ENCODE results near the gene TAOK1. TPM values are rescaled to one million over a fixed set of nuclear protein-coding genes. Genes with fewer than 3 reads are reported as not detected.

TAOK1 gene
- total RNA-seq, 1 experiment from 2014 or later: 87.7 TPM

GRCh38 chr17:29420128-29420527 lies 30.0 kb downstream of the TAOK1 start:
- intact Hi-C loops (cut with micrococcal nuclease; ENCODE audit: unreplicated experiment): no loop called here
- no peaks in the 10 kb centered on the region for H3K36me3 ChIP-seq (ENCODE audit: control insufficient read depth, insufficient read depth, low read length)

DNA sequence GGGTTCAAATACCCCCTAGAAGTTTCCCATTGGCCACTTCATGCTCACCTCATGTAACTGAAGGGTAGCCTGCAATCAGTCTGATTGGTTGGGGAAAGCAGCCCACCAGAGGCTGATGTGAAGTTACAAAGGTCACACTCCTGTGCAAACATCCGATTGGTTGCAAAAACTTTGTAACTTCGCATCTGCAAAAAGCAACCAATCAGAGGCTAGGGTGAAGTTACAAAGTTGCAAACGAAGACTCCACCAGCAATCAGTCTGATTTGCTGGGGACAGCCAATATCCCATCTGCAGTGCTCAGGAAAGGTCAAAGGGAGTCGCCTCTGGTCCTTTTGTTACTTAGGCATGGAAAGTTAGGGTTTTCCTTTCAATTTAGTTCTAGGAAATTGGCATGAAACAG lies 40.1 kb downstream of the TAOK1 start:
- Histone ChIP-seq H3K4me3 (ENCODE audit: low read depth, low read length) (no peak overlapping the region), H3K36me3 (ENCODE audit: control insufficient read depth, insufficient read depth, low read length) (no peaks in the 10 kb centered on the region; the same call in none of the 2 replicates), H3K9me3 (no peaks in the 10 kb centered on the region), H3K4me1 (peaks cover 10% of the 10 kb centered on the region; the same call in 1 of the 2 replicates), H3K27me3 (replicated peaks; ENCODE audit: control insufficient read depth, insufficient read depth, low read length) (no peaks in the 10 kb centered on the region)
- H3K27me3 Mint-ChIP-seq (ENCODE audit: insufficient read depth, unreplicated experiment): no peaks in the 10 kb centered on the region
- ChIA-PET CTCF (no interaction called here), POLR2A (no interaction called here)
- peak in 1 of 2 experiments; percentile 46 for DNase-seq
- H3K36me3 Mint-ChIP-seq (ENCODE audit: insufficient read depth, unreplicated experiment): peaks cover 9% of the 10 kb centered on the region
- H3K9me3 Mint-ChIP-seq (ENCODE audit: unreplicated experiment): peaks cover 10% of the 10 kb centered on the region
- peaks cover 7% of the 10 kb centered on the region for H3K4me1 Mint-ChIP-seq (ENCODE audit: low read depth, unreplicated experiment)
- TF ChIP-seq, protein P1, sequence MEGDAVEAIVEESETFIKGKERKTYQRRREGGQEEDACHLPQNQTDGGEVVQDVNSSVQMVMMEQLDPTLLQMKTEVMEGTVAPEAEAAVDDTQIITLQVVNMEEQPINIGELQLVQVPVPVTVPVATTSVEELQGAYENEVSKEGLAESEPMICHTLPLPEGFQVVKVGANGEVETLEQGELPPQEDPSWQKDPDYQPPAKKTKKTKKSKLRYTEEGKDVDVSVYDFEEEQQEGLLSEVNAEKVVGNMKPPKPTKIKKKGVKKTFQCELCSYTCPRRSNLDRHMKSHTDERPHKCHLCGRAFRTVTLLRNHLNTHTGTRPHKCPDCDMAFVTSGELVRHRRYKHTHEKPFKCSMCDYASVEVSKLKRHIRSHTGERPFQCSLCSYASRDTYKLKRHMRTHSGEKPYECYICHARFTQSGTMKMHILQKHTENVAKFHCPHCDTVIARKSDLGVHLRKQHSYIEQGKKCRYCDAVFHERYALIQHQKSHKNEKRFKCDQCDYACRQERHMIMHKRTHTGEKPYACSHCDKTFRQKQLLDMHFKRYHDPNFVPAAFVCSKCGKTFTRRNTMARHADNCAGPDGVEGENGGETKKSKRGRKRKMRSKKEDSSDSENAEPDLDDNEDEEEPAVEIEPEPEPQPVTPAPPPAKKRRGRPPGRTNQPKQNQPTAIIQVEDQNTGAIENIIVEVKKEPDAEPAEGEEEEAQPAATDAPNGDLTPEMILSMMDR (IDR thresholded peaks at IDR 0.05; ENCODE audit: insufficient read depth in 1 of 2, low read depth in 1 of 2, low read length in 1 of 2, severe bottlenecking in 1 of 2, unreplicated experiment in 1 of 2): no peak
- H3K4me3 Mint-ChIP-seq (ENCODE audit: unreplicated experiment): no peak overlapping the region
- intact Hi-C loops (cut with micrococcal nuclease; ENCODE audit: unreplicated experiment): no loop called here
- no TSS peak for BruUV-seq (replicated peaks)
- H3K27ac Mint-ChIP-seq (ENCODE audit: unreplicated experiment): no peak overlapping the region

More at GRCh38 chr17:29420128-29420527, 30.0 kb downstream of the TAOK1 start:
- Mint-ChIP-seq H3K4me3 (ENCODE audit: unreplicated experiment) (no peak overlapping the region), H3K27ac (ENCODE audit: unreplicated experiment) (no peak overlapping the region), H3K27me3 (ENCODE audit: insufficient read depth, unreplicated experiment) (no peaks in the 10 kb centered on the region), H3K36me3 (ENCODE audit: insufficient read depth, unreplicated experiment) (peaks cover 56% of the 10 kb centered on the region), H3K4me1 (ENCODE audit: low read depth, unreplicated experiment) (no peaks in the 10 kb centered on the region), H3K9me3 (ENCODE audit: unreplicated experiment) (no peaks in the 10 kb centered on the region)
- Histone ChIP-seq H3K27me3 (replicated peaks; ENCODE audit: control insufficient read depth, insufficient read depth, low read length) (no peaks in the 10 kb centered on the region), H3K4me1 (no peaks in the 10 kb centered on the region), H3K9me3 (no peaks in the 10 kb centered on the region), H3K4me3 (ENCODE audit: low read depth, low read length) (no peak overlapping the region)
- ChIA-PET CTCF (no interaction called here), POLR2A (no interaction called here)
- DNase-seq: no peak
- TF ChIP-seq, protein P1 (IDR thresholded peaks at IDR 0.05; ENCODE audit: insufficient read depth in 1 of 2, low read depth in 1 of 2, low read length in 1 of 2, severe bottlenecking in 1 of 2, unreplicated experiment in 1 of 2): no peak
- no TSS peak for BruUV-seq (replicated peaks)

GRCh38 chr17:29433541-29433940 lies 43.4 kb downstream of the TAOK1 start:
- no peaks in the 10 kb centered on the region for H3K9me3 ChIP-seq
- H3K36me3 Mint-ChIP-seq (ENCODE audit: insufficient read depth, unreplicated experiment): peaks cover 9% of the 10 kb centered on the region
- H3K36me3 ChIP-seq (ENCODE audit: control insufficient read depth, insufficient read depth, low read length): no peaks in the 10 kb centered on the region; the same call in none of the 2 replicates
- intact Hi-C loops (cut with micrococcal nuclease; ENCODE audit: unreplicated experiment): no loop called here
- H3K27me3 Mint-ChIP-seq (ENCODE audit: insufficient read depth, unreplicated experiment): no peaks in the 10 kb centered on the region
- no peaks in the 10 kb centered on the region for H3K27me3 ChIP-seq (replicated peaks; ENCODE audit: control insufficient read depth, insufficient read depth, low read length)
- no peak overlapping the region for H3K27ac Mint-ChIP-seq (ENCODE audit: unreplicated experiment)
- H3K4me3 ChIP-seq (ENCODE audit: low read depth, low read length): no peak overlapping the region
- ChIA-PET CTCF (no interaction called here), POLR2A (no interaction called here)
- TF ChIP-seq, protein P1 (IDR thresholded peaks at IDR 0.05; ENCODE audit: insufficient read depth in 1 of 2, low read depth in 1 of 2, low read length in 1 of 2, severe bottlenecking in 1 of 2, unreplicated experiment in 1 of 2): no peak
- no TSS peak for BruUV-seq (replicated peaks)
- no peaks in the 10 kb centered on the region for H3K9me3 Mint-ChIP-seq (ENCODE audit: unreplicated experiment)
- peaks cover 10% of the 10 kb centered on the region; the same call in 1 of the 2 replicates for H3K4me1 ChIP-seq
- no peak for DNase-seq
- no peak overlapping the region for H3K4me3 Mint-ChIP-seq (ENCODE audit: unreplicated experiment)
- peaks cover 7% of the 10 kb centered on the region for H3K4me1 Mint-ChIP-seq (ENCODE audit: low read depth, unreplicated experiment)
